HFF-Myc (cell line): ENCODE results near the gene PFAS.

ENCODE experiments used
- DNase-seq: peaks from one replicate; pipeline ENCODE4 v3.0.0-alpha.2; 2011; ENCODE audit warnings: low read depth; ENCODE audit errors: extremely low read depth
- H3K4me3 ChIP-seq: replicated peaks from 2 replicates; pipeline ENCODE4 v1.5.1; 2011; ENCODE audit warnings: low read depth, mild to moderate bottlenecking, control low read depth, low read length
- CTCF ChIP-seq: IDR thresholded peaks from 2 replicates; pipeline ENCODE4 v1.5.1; 2012; ENCODE audit warnings: mild to moderate bottlenecking, low read depth, low read length, control low read depth; ENCODE audit errors: missing control alignments

The PFAS gene

GRCh38 chr17:8272421-8272820 is 23.3 kb downstream of the PFAS start:
- H3K4me3 ChIP-seq: no peak overlapping the region
- DNase-seq: no peak
- no peak for TF ChIP-seq CTCF

GRCh38 chr17:8273884-8274444 is 24.9 kb downstream of the PFAS start:
- no peak overlapping the region for H3K4me3 ChIP-seq
- no peak for TF ChIP-seq CTCF
- no peak for DNase-seq

- no peak for TF ChIP-seq CTCF
Measured at GRCh38 chr17:8274816-8275215, 25.7 kb downstream of the PFAS start.

GRCh38 chr17:8275421-8276290 is 26.6 kb downstream of the PFAS start:
- no peak for TF ChIP-seq CTCF
- DNase-seq: no peak
- no peak overlapping the region for H3K4me3 ChIP-seq

More at GRCh38 chr17:8274816-8275215, 25.7 kb downstream of the PFAS start:
- no peak for DNase-seq
- H3K4me3 ChIP-seq: no peak overlapping the region

GRCh38 chr17:8277317-8277716 is 28.2 kb downstream of the PFAS start:
- no peak for TF ChIP-seq CTCF
- no peak overlapping the region for H3K4me3 ChIP-seq
- DNase-seq: no peak

- no peak for TF ChIP-seq CTCF
- no peak for DNase-seq
Measured at GRCh38 chr17:8282345-8282744, 33.3 kb downstream of the PFAS start.

GRCh38 chr17:8283356-8283755 is 34.3 kb downstream of the PFAS start:
- TF ChIP-seq CTCF: no peak
- H3K4me3 ChIP-seq: no peak overlapping the region
- no peak for DNase-seq

More at GRCh38 chr17:8282345-8282744, 33.3 kb downstream of the PFAS start:
- H3K4me3 ChIP-seq: no peak overlapping the region
